ENCODE results near the gene TMEM258.

Gene TMEM258

GRCh38 chr11:61775606-61776554 is 16.5 kb downstream of the TMEM258 start:
- no peak overlapping the region for H3K4me3 ChIP-seq (ENCODE audit: low read depth, low read length)
- in situ Hi-C loops (cut with HindIII; ENCODE audit: low pct_ligation_motif_present, low sequenced_read_pairs), result no loop called here
- H3K36me3 ChIP-seq (replicated peaks), result peaks cover 29% of the 10 kb centered on the region
- H3K27ac ChIP-seq, result no peak overlapping the region
- no peak for TF ChIP-seq CTCF (IDR thresholded peaks at IDR 0.05; ENCODE audit: low read depth, low read length, missing control alignments)
- no peak for DNase-seq
- H3K27me3 ChIP-seq (replicated peaks), result no peaks in the 10 kb centered on the region

- H3K27me3 ChIP-seq (replicated peaks), result no peaks in the 10 kb centered on the region
- no peak for DNase-seq
- H3K27ac ChIP-seq, result no peak overlapping the region
- H3K4me3 ChIP-seq (ENCODE audit: low read depth, low read length), result no peak overlapping the region
- in situ Hi-C loops (cut with HindIII; ENCODE audit: low pct_ligation_motif_present, low sequenced_read_pairs), result no loop called here
- TF ChIP-seq CTCF (IDR thresholded peaks at IDR 0.05; ENCODE audit: low read depth, low read length, missing control alignments), result no peak
- H3K36me3 ChIP-seq (replicated peaks), result peaks cover 24% of the 10 kb centered on the region
Observed at GRCh38 chr11:61775106-61775505, 17.3 kb downstream of the TMEM258 start.

DNA sequence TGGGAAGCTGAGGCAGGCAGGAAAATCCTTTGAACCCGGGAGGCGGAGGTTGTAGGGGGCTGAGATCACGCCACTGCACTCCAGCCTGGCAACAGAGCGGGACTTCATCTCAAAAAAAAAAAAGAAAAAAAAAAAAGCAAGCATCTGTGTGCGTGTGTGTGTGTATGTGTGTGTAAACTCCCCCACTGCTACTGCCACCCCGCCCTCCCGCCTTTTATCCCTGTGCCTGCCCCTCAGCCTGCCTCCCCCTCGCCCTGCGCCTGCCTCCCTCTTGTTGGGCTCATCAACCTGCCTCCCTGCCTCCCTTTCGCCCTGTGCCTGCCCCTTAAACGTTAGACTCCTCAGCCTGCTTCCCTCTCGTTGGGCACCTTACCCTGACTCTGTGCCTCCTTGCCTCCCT is 18.0 kb downstream of the TMEM258 start:
- TF ChIP-seq CTCF (IDR thresholded peaks at IDR 0.05; ENCODE audit: low read depth, low read length, missing control alignments), result no peak

GRCh38 chr11:61773809-61774208 is 18.6 kb downstream of the TMEM258 start:
- Histone ChIP-seq H3K4me3 (ENCODE audit: low read depth, low read length) (no peak overlapping the region), H3K27me3 (replicated peaks) (no peaks in the 10 kb centered on the region), H3K27ac (no peak overlapping the region), H3K36me3 (replicated peaks) (peaks cover 17% of the 10 kb centered on the region)
- no peak for TF ChIP-seq CTCF (IDR thresholded peaks at IDR 0.05; ENCODE audit: low read depth, low read length, missing control alignments)
- no peak for DNase-seq
- in situ Hi-C loops (cut with HindIII; ENCODE audit: low pct_ligation_motif_present, low sequenced_read_pairs), result no loop called here

More for the DNA sequence above, 18.0 kb downstream of the TMEM258 start:
- H3K36me3 ChIP-seq (replicated peaks), result peaks cover 19% of the 10 kb centered on the region
- DNase-seq, result no peak
- no peak overlapping the region for H3K27ac ChIP-seq
- H3K27me3 ChIP-seq (replicated peaks), result no peaks in the 10 kb centered on the region
- in situ Hi-C loops (cut with HindIII; ENCODE audit: low pct_ligation_motif_present, low sequenced_read_pairs), result no loop called here
- no peak overlapping the region for H3K4me3 ChIP-seq (ENCODE audit: low read depth, low read length)

- in situ Hi-C loops (cut with HindIII; ENCODE audit: low pct_ligation_motif_present, low sequenced_read_pairs), result no loop called here
- DNase-seq, result no peak
- Histone ChIP-seq H3K36me3 (replicated peaks) (peaks cover 13% of the 10 kb centered on the region), H3K27me3 (replicated peaks) (no peaks in the 10 kb centered on the region), H3K4me3 (ENCODE audit: low read depth, low read length) (no peak overlapping the region), H3K27ac (no peak overlapping the region)
- TF ChIP-seq CTCF (IDR thresholded peaks at IDR 0.05; ENCODE audit: low read depth, low read length, missing control alignments), result no peak
Observed at GRCh38 chr11:61773356-61773755, 19.0 kb downstream of the TMEM258 start.

Data from brain microvascular endothelial cell (primary cell).